EH (cell line): ENCODE data around the gene LAYN.

Experiments
- DNase-seq: peaks from one replicate; pipeline ENCODE4 v3.0.0-alpha.2; 2015; ENCODE audit warnings: low read depth

The LAYN gene

DNA sequence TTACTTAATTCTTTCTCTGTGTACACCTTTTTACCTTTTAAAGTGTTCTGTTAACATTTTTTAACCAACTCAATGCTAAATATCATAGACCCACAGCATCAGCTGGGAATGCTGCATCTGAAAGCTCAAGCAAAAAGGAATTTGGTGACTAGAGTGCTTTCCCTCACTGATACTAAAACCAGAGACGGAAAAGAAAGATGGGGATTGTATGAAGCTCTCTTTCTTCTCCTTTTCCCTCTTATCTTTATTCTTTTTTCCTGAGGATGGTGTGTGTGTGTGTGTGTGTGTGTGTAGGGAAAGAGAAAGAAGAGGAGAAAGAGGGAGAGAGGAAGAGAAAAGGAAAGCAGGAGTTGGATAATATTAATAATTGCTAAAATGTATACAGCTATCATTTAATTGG, 57.6 kb downstream of the LAYN start:
- DNase-seq, result no peak

- DNase-seq, result peak; percentile 18
These were observed 58.0 kb downstream of the LAYN start for GRCh38 chr11:111598559-111598958.

DNA sequence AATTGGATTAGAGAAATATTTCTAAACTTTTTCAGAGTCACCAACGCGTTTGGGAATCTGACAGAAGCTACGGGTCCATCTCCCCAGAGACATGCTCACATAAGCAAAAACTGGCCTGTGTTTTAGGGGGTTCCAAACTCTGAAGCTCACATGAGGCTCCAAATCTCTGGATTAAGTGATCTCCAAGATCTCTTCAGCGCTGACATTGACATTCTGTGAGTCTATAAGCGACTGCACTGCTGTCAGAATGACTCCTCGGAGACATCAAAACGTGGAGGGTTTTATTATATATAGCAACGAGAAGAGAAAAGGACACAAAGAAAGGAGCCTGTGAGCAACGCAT, 61.1 kb downstream of the LAYN start:
- no peak for DNase-seq

GRCh38 chr11:111601979-111602864, 61.7 kb downstream of the LAYN start, which contains the start of gene SIK2:
TSS of gene SIK2 (plus strand) at chr11:111602449. CDS start at chr11:111602564, 115 bp downstream.
- DNase-seq, result peak; percentile 96

- DNase-seq, result peak; percentile 48
These were observed 62.5 kb downstream of the LAYN start for GRCh38 chr11:111602865-111603610.

DNA sequence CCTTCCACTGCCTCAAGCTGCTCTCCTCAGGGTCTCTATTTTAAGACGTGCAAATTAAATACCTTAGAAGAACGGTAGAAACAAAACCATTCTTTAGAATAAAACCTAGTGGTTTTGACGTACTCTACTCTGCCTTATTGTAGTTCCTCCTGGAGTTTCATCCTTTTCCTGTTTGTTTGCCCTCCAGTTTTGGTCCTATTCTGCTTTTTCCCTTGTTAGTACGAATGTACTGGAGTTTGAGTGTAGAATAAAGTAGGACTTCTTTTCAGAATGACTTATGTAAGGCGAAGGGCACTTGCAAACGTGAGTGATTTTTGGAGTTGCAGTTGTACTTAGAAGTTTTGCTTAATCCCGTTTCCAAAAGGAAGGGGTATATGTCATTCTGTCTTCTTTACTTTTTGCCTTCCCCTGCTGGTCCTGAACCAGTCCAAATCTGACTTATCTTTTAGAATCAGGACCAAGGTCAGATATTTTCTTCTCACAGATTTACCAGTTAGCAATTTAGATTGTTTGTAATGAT, 63.2 kb downstream of the LAYN start:
- peak; percentile 13 for DNase-seq

- peak; percentile 40 for DNase-seq
These were observed 64.0 kb downstream of the LAYN start for GRCh38 chr11:111604392-111605009.

- DNase-seq, result no peak
These were observed 65.2 kb downstream of the LAYN start for GRCh38 chr11:111605681-111606080.

- peak; percentile 27 for DNase-seq
These were observed 66.5 kb downstream of the LAYN start for GRCh38 chr11:111606986-111607385.

DNA sequence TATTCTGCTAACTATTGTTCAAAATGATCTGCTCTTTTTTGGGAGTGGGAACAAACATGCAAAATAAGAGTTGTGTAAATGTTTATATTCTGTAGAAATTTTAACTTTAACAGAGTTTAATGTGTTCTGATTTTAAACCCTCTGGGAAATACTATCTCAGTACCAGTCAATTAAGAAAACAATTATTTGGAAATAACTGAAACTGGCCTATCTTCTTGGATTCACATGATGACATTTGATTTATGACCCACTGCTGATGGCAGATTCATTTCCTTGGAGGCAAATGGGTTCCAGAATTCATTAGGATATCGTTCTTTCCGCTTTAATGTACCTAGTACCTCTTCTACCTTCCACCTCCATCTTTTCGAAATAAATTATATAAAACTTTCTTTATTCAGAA, 67.2 kb downstream of the LAYN start:
- no peak for DNase-seq
